HCT116 (cell line): ENCODE data around the gene HRH2. TPM values are rescaled to one million over a fixed set of nuclear protein-coding genes. Genes with fewer than 3 reads are reported as not detected.

ENCODE experiments used
- ATAC-seq: fragments of 200-7000 bp; cut with Tn5 transposase; 2 replicates; pipeline ENCODE4 v1.9.1; 2020; ENCODE audit warnings: mild to moderate bottlenecking, moderate library complexity
- BruUV-seq: library from RNA; stranded (reverse); fragments of 400-500 nt; replicated peaks from 2 replicates; lab custom pipeline; 2021; lab: Mats Ljungman, UMichigan
- CTCF ChIA-PET: fragments of 300-600 bp; sonication (Branson Sonifier 250); formaldehyde crosslinking; loops from one replicate; lab custom pipeline; 2021; ENCODE audit warnings: antibody characterized with exemption; lab: Charles Lee
- POLR2A ChIA-PET: fragments of 300-600, 350-600 bp; sonication (Branson Sonifier 250); formaldehyde crosslinking; loops from one replicate; lab custom pipeline; 2021; ENCODE audit warnings: antibody characterized with exemption; lab: Charles Lee
- RAD21 ChIA-PET, 2 experiments: fragments of 300-600 bp; sonication (Branson Sonifier 250); formaldehyde crosslinking; loops; one replicate each; lab custom pipeline; 2023; ENCODE audit warnings: low total read pairs in 2 of 2; ENCODE audit not compliant: uncharacterized antibody in 2 of 2, unreplicated experiment in 2 of 2, low non-redundant PET in 1 of 2; lab: Charles Lee
- DNase-seq: peaks from one replicate; pipeline ENCODE4 v3.0.0-alpha.2; 2010; ENCODE audit warnings: low read depth, low spot score
- H2AFZ ChIP-seq: fragments of 200-600 bp; shearing (Covaris generic), sonication (generic); 2 replicates; pipeline ENCODE4 v1.6.1; 2017; ENCODE audit warnings: low read depth, mixed run types, mixed read lengths, antibody characterized with exemption, low read length; ENCODE audit not compliant: poor library complexity, severe bottlenecking
- H3K27ac ChIP-seq: 2 replicates; pipeline ENCODE4 v1.5.1; 2012; ENCODE audit warnings: low read depth, low read length
- H3K27me3 ChIP-seq: fragments of 200-600 bp; sonication (generic); 2 replicates; pipeline ENCODE4 v1.6.1; 2016; ENCODE audit warnings: mixed run types, low read length, mixed read lengths; ENCODE audit not compliant: insufficient read depth
- H3K36me3 ChIP-seq, 2 experiments: fragments of 200-500 bp in 1 of 2; fragments of 200-600 bp in 1 of 2; sonication (Bioruptor generic) in 1 of 2; sonication (generic) in 1 of 2; 2 replicates each; pipeline versions ENCODE4 v1.5.1 to v1.6.1; 2014 to 2016; ENCODE audit warnings: low read length in 2 of 2, inconsistent platforms in 1 of 2, mixed read lengths in 1 of 2, mixed run types in 1 of 2; ENCODE audit not compliant: insufficient read depth in 2 of 2, control insufficient read depth in 1 of 2
- H3K4me1 ChIP-seq, 2 experiments: fragments of 200-600 bp in 1 of 2; sonication (generic) in 1 of 2; 2 replicates each; pipeline versions ENCODE4 v1.5.1 to v1.6.1; 2012 to 2017; ENCODE audit warnings: low read length in 2 of 2, inconsistent platforms in 1 of 2, mild to moderate bottlenecking in 1 of 2, mixed read lengths in 1 of 2, mixed run types in 1 of 2, moderate library complexity in 1 of 2; ENCODE audit not compliant: insufficient read depth in 2 of 2, control insufficient read depth in 1 of 2
- H3K4me2 ChIP-seq: fragments of 200-600 bp; sonication (generic); 2 replicates; pipeline ENCODE4 v1.6.1; 2017; ENCODE audit warnings: mixed run types, low read length, mixed read lengths
- H3K4me3 ChIP-seq, 2 experiments: fragments of 200-600 bp in 1 of 2; sonication (generic) in 1 of 2; replicated peaks in 1 of 2; 2 replicates each; pipeline ENCODE4 v1.5.1; 2011 to 2016; ENCODE audit warnings: low read length in 2 of 2, control low read depth in 1 of 2, low read depth in 1 of 2, mild to moderate bottlenecking in 1 of 2, mixed read lengths in 1 of 2, mixed run types in 1 of 2
- H3K79me2 ChIP-seq: fragments of 200-600 bp; sonication (generic); 2 replicates; pipeline ENCODE4 v1.6.1; 2017; ENCODE audit warnings: mild to moderate bottlenecking, mixed run types, low read length, moderate library complexity, mixed read lengths; ENCODE audit not compliant: insufficient read depth
- H3K9ac ChIP-seq: fragments of 200-600 bp; sonication (generic); 2 replicates; pipeline ENCODE4 v1.6.1; 2016; ENCODE audit warnings: low read length, mixed read lengths
- H3K9me2 ChIP-seq: fragments of 200-600 bp; sonication (generic), shearing (Covaris generic); 2 replicates; pipeline ENCODE4 v1.6.1; 2017; ENCODE audit warnings: mixed run types, mild to moderate bottlenecking, moderate library complexity; ENCODE audit not compliant: insufficient read depth
- H3K9me3 ChIP-seq, 2 experiments: fragments of 200-500 bp in 1 of 2; fragments of 200-600 bp in 1 of 2; sonication (Bioruptor generic) in 1 of 2; sonication (generic) in 1 of 2; 2 replicates each; pipeline ENCODE4 v1.6.1; 2014 to 2017; ENCODE audit warnings: low read length in 2 of 2, mixed read lengths in 2 of 2, inconsistent platforms in 1 of 2, low read depth in 1 of 2, mild to moderate bottlenecking in 1 of 2, mixed run types in 1 of 2, moderate library complexity in 1 of 2; ENCODE audit not compliant: control insufficient read depth in 1 of 2, insufficient read depth in 1 of 2
- H4K20me1 ChIP-seq: fragments of 200-600 bp; sonication (generic), shearing (Covaris generic); 2 replicates; pipeline ENCODE4 v1.6.1; 2017; ENCODE audit warnings: mixed run types, mild to moderate bottlenecking, moderate library complexity; ENCODE audit not compliant: insufficient read depth
- CBX3 ChIP-seq: IDR thresholded peaks from 2 replicates; pipeline ENCODE4 v1.6.1; 2012; ENCODE audit warnings: low read depth
- CEBPB ChIP-seq: IDR thresholded peaks from 2 replicates; pipeline ENCODE4 v1.6.1; 2012; ENCODE audit warnings: low read depth
- ELF1 ChIP-seq: IDR thresholded peaks from 2 replicates; pipeline ENCODE4 v1.6.1; 2012; ENCODE audit warnings: low read depth, borderline replicate concordance
- EZH2 ChIP-seq: fragments of 200-600 bp; sonication (generic); IDR thresholded peaks from 2 replicates; pipeline ENCODE4 v1.6.1; 2017; ENCODE audit warnings: antibody characterized with exemption, mixed run types
- EZH2phosphoT487 ChIP-seq: fragments of 200-600 bp; IDR thresholded peaks from 2 replicates; pipeline ENCODE4 v1.6.1; 2018; ENCODE audit warnings: antibody characterized with exemption, borderline replicate concordance
- FOSL1 ChIP-seq: IDR thresholded peaks from 2 replicates; pipeline ENCODE4 v1.6.1; 2012; ENCODE audit warnings: low read depth
- JUND ChIP-seq: IDR thresholded peaks from 2 replicates; pipeline ENCODE4 v1.6.1; 2012
- POLR2AphosphoS5 ChIP-seq: IDR thresholded peaks from 2 replicates; pipeline ENCODE4 v1.6.1; 2011; ENCODE audit warnings: mild to moderate bottlenecking, low read depth, low read length, moderate library complexity
- RAD21 ChIP-seq: IDR thresholded peaks from 2 replicates; pipeline ENCODE4 v1.6.1; 2012; ENCODE audit warnings: low read depth, mild to moderate bottlenecking
- SIN3A ChIP-seq: IDR thresholded peaks from 2 replicates; pipeline ENCODE4 v1.6.1; 2012; ENCODE audit warnings: low read depth
- SRF ChIP-seq: IDR thresholded peaks from 2 replicates; pipeline ENCODE4 v1.6.1; 2012; ENCODE audit warnings: low read depth
- TCF7L2 ChIP-seq: IDR thresholded peaks from 2 replicates; pipeline ENCODE4 v1.7.0; 2011; ENCODE audit warnings: borderline replicate concordance, inconsistent platforms; ENCODE audit not compliant: insufficient read depth, insufficient read length; ENCODE audit errors: extremely low read depth
- YY1 ChIP-seq: IDR thresholded peaks from 2 replicates; pipeline ENCODE4 v1.6.1; 2011; ENCODE audit warnings: low read length, low read depth, moderate library complexity, mild to moderate bottlenecking; ENCODE audit not compliant: insufficient replicate concordance; ENCODE audit errors: extremely low read depth
- ZFX ChIP-seq: fragments of 450-650 bp; IDR thresholded peaks from 2 replicates; pipeline ENCODE4 v1.6.1; 2017
- ZNF274 ChIP-seq: fragments of 200-500 bp; sonication (Bioruptor generic); IDR thresholded peaks from 2 replicates; pipeline ENCODE4 v1.6.1; 2014; ENCODE audit warnings: mild to moderate bottlenecking, low read depth, low read length, inconsistent platforms
- intact Hi-C: fragments of 100-400 bp; cut with micrococcal nuclease; formaldehyde crosslinking; loops from 2 replicates; pipeline ENCODE4 v1.10.0; 2022
- total RNA-seq: library from RNA; stranded (reverse); gene quantifications from one replicate; pipeline ENCODE4 v1.2.1, GENCODE V29; 2021; ENCODE audit not compliant: unreplicated experiment
- TF ChIP-seq, protein P1 (sequence below): IDR thresholded peaks from 2 replicates; pipeline ENCODE4 v1.6.1; 2011; ENCODE audit warnings: mild to moderate bottlenecking, low read length, moderate library complexity; ENCODE audit not compliant: insufficient replicate concordance; ENCODE audit errors: extremely low read depth
- TF ChIP-seq, protein P2 (sequence below): IDR thresholded peaks from 2 replicates; pipeline ENCODE4 v1.6.1; 2012

HRH2 gene
- total RNA-seq, 1 experiment from 2014 or later = 0.12 TPM

DNA sequence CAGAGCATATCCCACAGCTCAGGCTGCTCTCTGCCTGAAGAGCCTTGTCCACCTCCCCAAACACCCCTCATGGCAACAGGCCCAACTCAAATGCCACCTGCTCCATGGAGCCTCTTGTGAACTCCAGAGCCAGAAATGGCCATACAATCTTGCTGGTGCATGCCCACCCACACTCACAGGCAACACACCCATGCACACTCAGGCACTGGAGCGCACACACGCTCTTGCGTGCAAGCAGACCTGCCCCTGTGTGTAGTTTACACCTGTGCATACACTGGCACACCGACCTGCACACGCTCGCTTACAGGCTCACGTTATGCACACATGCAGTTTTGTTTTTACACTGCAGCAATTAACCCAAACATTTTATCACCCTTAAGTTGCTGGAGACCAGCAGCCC is 40.0 kb downstream of the HRH2 start:
- intact Hi-C loops = no loop called here
- POLR2A ChIA-PET = no interaction called here
- H4K20me1 ChIP-seq = no peaks in the 10 kb centered on the region
- no TSS peak for BruUV-seq
- 0 out of 2 replicates have a peak, but pooled peaks cover 6% of the 10 kb centered on the region for H3K27me3 ChIP-seq
- DNase-seq (no peak), ATAC-seq (no peak)
- no peaks in the 10 kb centered on the region for H3K9me2 ChIP-seq
- H3K9me3 ChIP-seq = no peaks in the 10 kb centered on the region
- H3K9ac ChIP-seq = no peak overlapping the region
- CTCF ChIA-PET = interaction anchor here (3.7 kb wide), 1 partner anchor 163 kb away, joined by 20 read pairs; no protein-coding TSS in a partner anchor
- no peaks in the 10 kb centered on the region for H3K79me2 ChIP-seq
- RAD21 ChIA-PET = no interaction called here
- no peak overlapping the region for H3K4me2 ChIP-seq
- H3K4me1 ChIP-seq = peaks cover 3 to 14% of the 10 kb centered on the region in 2 experiments; a peak in 3 of 4 replicates
- no peak overlapping the region for H2AFZ ChIP-seq
- no peak overlapping the region for H3K27ac ChIP-seq
- no peaks in the 10 kb centered on the region for H3K36me3 ChIP-seq
- TF ChIP-seq, protein P1, sequence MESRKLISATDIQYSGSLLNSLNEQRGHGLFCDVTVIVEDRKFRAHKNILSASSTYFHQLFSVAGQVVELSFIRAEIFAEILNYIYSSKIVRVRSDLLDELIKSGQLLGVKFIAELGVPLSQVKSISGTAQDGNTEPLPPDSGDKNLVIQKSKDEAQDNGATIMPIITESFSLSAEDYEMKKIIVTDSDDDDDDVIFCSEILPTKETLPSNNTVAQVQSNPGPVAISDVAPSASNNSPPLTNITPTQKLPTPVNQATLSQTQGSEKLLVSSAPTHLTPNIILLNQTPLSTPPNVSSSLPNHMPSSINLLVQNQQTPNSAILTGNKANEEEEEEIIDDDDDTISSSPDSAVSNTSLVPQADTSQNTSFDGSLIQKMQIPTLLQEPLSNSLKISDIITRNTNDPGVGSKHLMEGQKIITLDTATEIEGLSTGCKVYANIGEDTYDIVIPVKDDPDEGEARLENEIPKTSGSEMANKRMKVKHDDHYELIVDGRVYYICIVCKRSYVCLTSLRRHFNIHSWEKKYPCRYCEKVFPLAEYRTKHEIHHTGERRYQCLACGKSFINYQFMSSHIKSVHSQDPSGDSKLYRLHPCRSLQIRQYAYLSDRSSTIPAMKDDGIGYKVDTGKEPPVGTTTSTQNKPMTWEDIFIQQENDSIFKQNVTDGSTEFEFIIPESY = no peak
- TF ChIP-seq JUND (no peak), POLR2AphosphoS5 (no peak), FOSL1 (no peak)
- H3K4me3 ChIP-seq = no peak overlapping the region

DNA sequence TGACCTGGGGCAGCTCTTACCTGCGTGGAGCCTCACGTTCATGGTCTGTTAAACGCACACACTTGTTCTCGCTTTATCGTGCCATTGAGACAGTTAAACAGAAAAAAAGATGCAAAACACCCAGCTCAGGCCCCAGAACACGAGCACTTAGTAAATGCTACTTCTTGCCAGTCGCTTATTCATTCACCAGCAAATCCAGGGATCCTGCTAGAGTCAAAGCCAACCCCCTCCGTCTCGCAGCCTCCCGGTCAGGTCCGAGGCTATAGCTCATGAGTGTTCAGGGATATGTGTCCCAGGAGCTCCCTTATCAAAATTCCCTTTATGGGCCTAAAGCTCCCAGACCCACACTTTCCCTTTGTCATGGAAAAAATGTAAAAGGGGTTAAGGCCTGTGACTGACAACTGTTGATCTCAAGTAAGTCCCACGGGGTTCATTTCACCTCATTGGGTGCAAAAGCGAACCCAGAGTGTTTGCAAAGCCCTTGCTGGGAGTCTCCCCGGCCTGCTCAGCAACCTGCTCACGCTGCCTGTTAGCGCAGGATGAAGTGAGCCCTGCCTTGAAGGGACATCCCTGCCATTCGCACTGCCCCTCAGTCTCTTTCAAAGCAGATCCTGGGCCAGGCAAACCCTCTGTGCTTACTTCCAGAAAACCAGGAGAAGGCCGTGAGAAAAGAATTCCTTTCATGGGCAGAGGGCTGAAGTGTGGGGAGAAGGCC is 40.7 kb downstream of the HRH2 start:
- POLR2A ChIA-PET = no interaction called here
- ATAC-seq = no peak
- no TSS peak for BruUV-seq

More for the DNA sequence above, 40.7 kb downstream of the HRH2 start:
- H3K27me3 ChIP-seq = 0 out of 2 replicates have a peak, but pooled peaks cover 12% of the 10 kb centered on the region
- H3K79me2 ChIP-seq = no peaks in the 10 kb centered on the region
- CTCF ChIA-PET = interaction anchor here (3.7 kb wide), 1 partner anchor 164 kb away, joined by 20 read pairs; no protein-coding TSS in a partner anchor
- H3K4me3 ChIP-seq = no peak overlapping the region
- RAD21 ChIA-PET = no interaction called here
- H3K36me3 ChIP-seq = no peaks in the 10 kb centered on the region
- no peak overlapping the region for H3K4me2 ChIP-seq
- no peak overlapping the region for H2AFZ ChIP-seq
- no peak for TF ChIP-seq JUND
- no peak for TF ChIP-seq RAD21
- no peak for TF ChIP-seq POLR2AphosphoS5
- no peak for TF ChIP-seq YY1
- no peak for TF ChIP-seq EZH2phosphoT487
- TF ChIP-seq, protein P2, sequence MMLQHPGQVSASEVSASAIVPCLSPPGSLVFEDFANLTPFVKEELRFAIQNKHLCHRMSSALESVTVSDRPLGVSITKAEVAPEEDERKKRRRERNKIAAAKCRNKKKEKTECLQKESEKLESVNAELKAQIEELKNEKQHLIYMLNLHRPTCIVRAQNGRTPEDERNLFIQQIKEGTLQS = no peak
- no peak for TF ChIP-seq TCF7L2
- TF ChIP-seq EZH2 = no peak
- TF ChIP-seq ZFX = no peak
- TF ChIP-seq SRF = no peak
- TF ChIP-seq ELF1 = no peak
- no peak for TF ChIP-seq CEBPB
- no peak for TF ChIP-seq ZNF274
- no peak for TF ChIP-seq CBX3
- no peak for TF ChIP-seq FOSL1
- TF ChIP-seq SIN3A = no peak
- no peaks in the 10 kb centered on the region for H3K9me2 ChIP-seq
- peaks cover 3 to 14% of the 10 kb centered on the region in 2 experiments; a peak in 3 of 4 replicates for H3K4me1 ChIP-seq
- H3K27ac ChIP-seq = no peak overlapping the region
- H3K9ac ChIP-seq = no peak overlapping the region
- no peak for DNase-seq
- intact Hi-C loops = no loop called here
- H4K20me1 ChIP-seq = no peaks in the 10 kb centered on the region
- no peaks in the 10 kb centered on the region for H3K9me3 ChIP-seq
